NCI-H2196 (cell line): Measurements from ENCODE around the gene MLLT10.
"Not testable (repeated sequence)": the region's sequence is repeated elsewhere in the genome, so short reads cannot be mapped to it uniquely, and the experiment has no call there.

ENCODE experiments used
- DNase-seq: peaks from one replicate; lab custom pipeline; 2025; ENCODE audit not compliant: unreplicated experiment; lab: John Stamatoyannopoulos, UW

The MLLT10 gene

GRCh38 chr10:21628645-21629044 is 94.6 kb downstream of the MLLT10 start:
- DNase-seq, result not testable (repeated sequence)

GRCh38 chr10:21634599-21635365 is 100.8 kb downstream of the MLLT10 start:
- no peak for DNase-seq

GRCh38 chr10:21637795-21638194 is 103.8 kb downstream of the MLLT10 start:
- DNase-seq, result no peak

GRCh38 chr10:21638681-21639080 is 104.6 kb downstream of the MLLT10 start:
- DNase-seq, result peak; percentile 12

- DNase-seq, result no peak
These were observed 114.0 kb downstream of the MLLT10 start for GRCh38 chr10:21648040-21648439.

- DNase-seq, result no peak
These were observed 115.4 kb downstream of the MLLT10 start for GRCh38 chr10:21649454-21649872.

GRCh38 chr10:21650353-21650752 is 116.3 kb downstream of the MLLT10 start:
- no peak for DNase-seq

- no peak for DNase-seq
These were observed 121.2 kb downstream of the MLLT10 start for GRCh38 chr10:21655236-21655635.

GRCh38 chr10:21655687-21656086 is 121.7 kb downstream of the MLLT10 start:
- no peak for DNase-seq

GRCh38 chr10:21661087-21661486 is 127.1 kb downstream of the MLLT10 start:
- DNase-seq, result no peak

- DNase-seq, result no peak
These were observed 127.9 kb downstream of the MLLT10 start for GRCh38 chr10:21661935-21662334.

GRCh38 chr10:21662635-21663034 is 128.6 kb downstream of the MLLT10 start:
- no peak for DNase-seq

- DNase-seq, result no peak
These were observed 134.8 kb downstream of the MLLT10 start for GRCh38 chr10:21668831-21669230.

- DNase-seq, result no peak
These were observed 136.4 kb downstream of the MLLT10 start for GRCh38 chr10:21670391-21670790.

GRCh38 chr10:21673668-21674067 is 139.6 kb downstream of the MLLT10 start:
- no peak for DNase-seq

GRCh38 chr10:21675157-21675796 is 141.2 kb downstream of the MLLT10 start:
- DNase-seq, result no peak

GRCh38 chr10:21677551-21677950 is 143.5 kb downstream of the MLLT10 start:
- DNase-seq, result no peak

GRCh38 chr10:21681156-21681555 is 147.1 kb downstream of the MLLT10 start:
- DNase-seq, result no peak

GRCh38 chr10:21687266-21688008 is 153.4 kb downstream of the MLLT10 start:
- DNase-seq, result no peak

- DNase-seq, result no peak
These were observed 153.9 kb downstream of the MLLT10 start for GRCh38 chr10:21688009-21688332.

GRCh38 chr10:21688870-21689269 is 154.8 kb downstream of the MLLT10 start:
- no peak for DNase-seq

GRCh38 chr10:21689881-21690280 is 155.8 kb downstream of the MLLT10 start:
- DNase-seq, result no peak
